Liver (tissue), 3 donors: ENCODE measurements around the gene KIFC3.

Source experiments
- CTCF ChIP-seq: fragments of 150-350 bp; IDR thresholded peaks from 2 replicates; pipeline ENCODE4 v1.5.1; 2017; ENCODE audit warnings: improper control_type of control experiment, low read depth, low read length; ENCODE audit not compliant: missing input control
- FOXA1 ChIP-seq: IDR thresholded peaks from 2 replicates; pipeline ENCODE4 v1.6.1; 2016; ENCODE audit warnings: antibody characterized with exemption
- GABPA ChIP-seq, 2 donors: IDR thresholded peaks in 1 of 2; conservative IDR thresholded peaks in 1 of 2; 2 replicates each; pipeline ENCODE4 v1.6.1; 2016; ENCODE audit warnings: antibody characterized with exemption in 2 of 2, mild to moderate bottlenecking in 1 of 2, moderate library complexity in 1 of 2
- JUND ChIP-seq, 2 donors: IDR thresholded peaks; 2 replicates each; pipeline ENCODE4 v1.6.1; 2016; ENCODE audit warnings: antibody characterized with exemption in 2 of 2
- MAX ChIP-seq: IDR thresholded peaks from 2 replicates; pipeline ENCODE4 v1.6.1; 2016; ENCODE audit warnings: antibody characterized with exemption
- NR2F2 ChIP-seq: IDR thresholded peaks from 2 replicates; pipeline ENCODE4 v1.6.1; 2016; ENCODE audit warnings: antibody characterized with exemption
- RAD21 ChIP-seq, 2 donors: IDR thresholded peaks; 2 replicates each; pipeline ENCODE4 v1.6.1; 2016; ENCODE audit warnings: antibody characterized with exemption in 2 of 2, mild to moderate bottlenecking in 2 of 2
- REST ChIP-seq: IDR thresholded peaks from 2 replicates; pipeline ENCODE4 v1.6.1; 2016; ENCODE audit warnings: antibody characterized with exemption, mild to moderate bottlenecking
- SP1 ChIP-seq: IDR thresholded peaks from 2 replicates; pipeline ENCODE4 v1.6.1; 2018; ENCODE audit warnings: antibody characterized with exemption, mild to moderate bottlenecking
- TAF1 ChIP-seq: conservative IDR thresholded peaks from 2 replicates; pipeline ENCODE4 v1.6.1; 2016; ENCODE audit warnings: antibody characterized with exemption, mild to moderate bottlenecking
- YY1 ChIP-seq: IDR thresholded peaks from 2 replicates; pipeline ENCODE4 v1.6.1; 2016; ENCODE audit warnings: antibody characterized with exemption, mild to moderate bottlenecking
- donor health status: healthy.
- donor health status: healthy.

- TF ChIP-seq CTCF (no peak), GABPA (IDR thresholded peaks at IDR 0.05 in 1 of 2, conservative IDR thresholded peaks at IDR 0.05 in 1 of 2) (no peak), TAF1 (no peak), RAD21 (IDR thresholded peaks at IDR 0.05) (no peak), SP1 (no peak), NR2F2 (no peak), REST (no peak), MAX (no peak), JUND (IDR thresholded peaks at IDR 0.05) (no peak), YY1 (no peak), FOXA1 (no peak)
Observed at GRCh38 chr16:57773655-57774295, 28.5 kb downstream of the KIFC3 start.
